H1 (cell line): ENCODE results near the gene RAB22A. TPM values are rescaled to one million over a fixed set of nuclear protein-coding genes. Genes with fewer than 3 reads are reported as not detected.

Source experiments
- CTCF ChIA-PET: fragments of 300-600 bp; sonication (Branson Sonifier 250); formaldehyde crosslinking; loops from one replicate; lab custom pipeline; 2021; ENCODE audit not compliant: partially characterized antibody; lab: Charles Lee
- POLR2A ChIA-PET: fragments of 300-600 bp; sonication (Branson Sonifier 250); formaldehyde crosslinking; loops from one replicate; lab custom pipeline; 2021; ENCODE audit warnings: inconsistent platforms; ENCODE audit not compliant: partially characterized antibody; lab: Charles Lee
- DNase-seq, 2 experiments: peaks; one replicate each; pipeline versions ENCODE4 v3.0.0 to v3.0.0-alpha.2; 2010 to 2022; ENCODE audit warnings: low spot score in 2 of 2, low read depth in 1 of 2, mixed read lengths in 1 of 2
- FAIRE-seq: peaks from 2 replicates; lab custom pipeline; 2011; peaks lifted over from hg19 to GRCh38; lab: Jason Lieb, UNC
- H2AFZ ChIP-seq: 2 replicates; pipeline ENCODE4 v1.8.1; 2012; ENCODE audit warnings: low read length, inconsistent platforms
- H2AK5ac ChIP-seq: 2 replicates; pipeline ENCODE4 v1.6.1; 2013; ENCODE audit warnings: low read depth, low read length
- H2BK120ac ChIP-seq: replicated peaks from 2 replicates; pipeline ENCODE3; 2013; ENCODE audit warnings: low read depth, low read length, inconsistent platforms
- H2BK12ac ChIP-seq: 2 replicates; pipeline ENCODE4 v1.6.1; 2013; ENCODE audit warnings: low read depth, low read length
- H2BK15ac ChIP-seq: 2 replicates; pipeline ENCODE4 v1.6.1; 2013; ENCODE audit warnings: low read length
- H2BK20ac ChIP-seq: 2 replicates; pipeline ENCODE4 v1.6.1; 2013; ENCODE audit warnings: low read length
- H2BK5ac ChIP-seq: 2 replicates; pipeline ENCODE4 v1.6.1; 2013; ENCODE audit warnings: low read depth, low read length
- H3K14ac ChIP-seq: 2 replicates; pipeline ENCODE4 v1.6.1; 2013; ENCODE audit warnings: inconsistent platforms; ENCODE audit not compliant: insufficient read length
- H3K18ac ChIP-seq: 2 replicates; pipeline ENCODE4 v1.6.1; 2013; ENCODE audit warnings: low read length; ENCODE audit errors: extremely low read depth
- H3K23ac ChIP-seq: 2 replicates; pipeline ENCODE4 v1.6.1; 2013; ENCODE audit warnings: inconsistent platforms; ENCODE audit not compliant: insufficient read length
- H3K23me2 ChIP-seq: 2 replicates; pipeline ENCODE4 v1.6.1; 2013; ENCODE audit warnings: low read depth, low read length
- H3K27ac ChIP-seq: 2 replicates; pipeline ENCODE4 v1.6.1; 2011; ENCODE audit warnings: low read depth, low read length, inconsistent platforms
- H3K27me3 ChIP-seq, 4 experiments: replicated peaks in 1 of 4; 1 replicate in 1 of 4; 2 replicates in 3 of 4; pipeline versions ENCODE4 v1.6.1 to v1.8.1; 2011 to 2013; ENCODE audit warnings: low read length in 3 of 4, mild to moderate bottlenecking in 3 of 4, inconsistent platforms in 2 of 4, mixed read lengths in 2 of 4, moderate library complexity in 1 of 4; ENCODE audit not compliant: control insufficient read depth in 3 of 4, insufficient read depth in 3 of 4; ENCODE audit errors: extremely low read depth in 1 of 4
- H3K36me3 ChIP-seq, 4 experiments: 2 replicates each; pipeline versions ENCODE4 v1.6.1 to v1.8.1; 2011 to 2013; ENCODE audit warnings: mild to moderate bottlenecking in 4 of 4, low read length in 3 of 4, moderate library complexity in 2 of 4, control low read depth in 1 of 4, inconsistent platforms in 1 of 4; ENCODE audit not compliant: insufficient read depth in 4 of 4, control insufficient read depth in 2 of 4
- H3K4ac ChIP-seq: replicated peaks from 2 replicates; pipeline ENCODE3; 2013; ENCODE audit warnings: low read length, low read depth, mixed read lengths, inconsistent platforms; ENCODE audit not compliant: insufficient read length
- H3K4me1 ChIP-seq, 4 experiments: replicated peaks in 1 of 4; 1 replicate in 1 of 4; 2 replicates in 3 of 4; pipeline versions ENCODE4 v1.6.1 to v1.8.1; 2011 to 2013; ENCODE audit warnings: low read length in 3 of 4, inconsistent platforms in 2 of 4, mixed read lengths in 1 of 4; ENCODE audit not compliant: insufficient read depth in 4 of 4, control insufficient read depth in 3 of 4
- H3K4me2 ChIP-seq, 2 experiments: 2 replicates each; pipeline versions ENCODE4 v1.6.1 to v1.8.1; 2011 to 2013; ENCODE audit warnings: low read depth in 2 of 2, low read length in 2 of 2, control low read depth in 1 of 2, inconsistent platforms in 1 of 2, mild to moderate bottlenecking in 1 of 2; ENCODE audit not compliant: insufficient read depth in 1 of 2
- H3K4me3 ChIP-seq, 4 experiments: fragments of 200-600, 300-600 bp in 1 of 4; sonication (generic), shearing (Covaris generic), sonication (Bioruptor Twin) in 1 of 4; 2 replicates each; pipeline versions ENCODE4 v1.5.1 to v1.8.1; 2011 to 2016; ENCODE audit warnings: low read length in 4 of 4, low read depth in 3 of 4, control low read depth in 2 of 4, inconsistent platforms in 2 of 4, mild to moderate bottlenecking in 2 of 4, mixed read lengths in 1 of 4, moderate library complexity in 1 of 4; ENCODE audit not compliant: insufficient read depth in 2 of 4; ENCODE audit errors: extremely low read depth in 1 of 4
- H3K56ac ChIP-seq: replicated peaks from 2 replicates; pipeline ENCODE3; 2013; ENCODE audit warnings: low read depth, mild to moderate bottlenecking, mixed read lengths, low read length, inconsistent platforms; ENCODE audit not compliant: insufficient read length
- H3K79me1 ChIP-seq: 2 replicates; pipeline ENCODE4 v1.6.1; 2013; ENCODE audit warnings: low read depth, low read length, control low read depth
- H3K79me2 ChIP-seq, 2 experiments: 2 replicates each; pipeline versions ENCODE4 v1.6.1 to v1.8.1; 2012 to 2013; ENCODE audit warnings: low read length in 2 of 2, mild to moderate bottlenecking in 2 of 2, inconsistent platforms in 1 of 2; ENCODE audit not compliant: insufficient read depth in 2 of 2, control insufficient read depth in 1 of 2
- H3K9ac ChIP-seq, 4 experiments: replicated peaks in 1 of 4; 1 replicate in 1 of 4; 2 replicates in 3 of 4; pipeline versions ENCODE4 v1.6.1 to v1.8.1; 2011 to 2013; ENCODE audit warnings: low read depth in 3 of 4, low read length in 3 of 4, control low read depth in 2 of 4, mild to moderate bottlenecking in 2 of 4, moderate library complexity in 2 of 4, inconsistent platforms in 1 of 4; ENCODE audit errors: extremely low read depth in 1 of 4
- H3K9me3 ChIP-seq, 2 experiments: 2 replicates each; pipeline versions ENCODE4 v1.6.1 to v1.8.1; 2012 to 2013; ENCODE audit warnings: mild to moderate bottlenecking in 2 of 2, moderate library complexity in 2 of 2, control low read depth in 1 of 2, inconsistent platforms in 1 of 2, low read depth in 1 of 2, low read length in 1 of 2, mixed read lengths in 1 of 2; ENCODE audit not compliant: insufficient read depth in 2 of 2
- H4K20me1 ChIP-seq, 2 experiments: replicated peaks in 1 of 2; 2 replicates each; pipeline versions ENCODE3 to v1.8.1; 2011 to 2013; ENCODE audit warnings: inconsistent platforms in 2 of 2, low read length in 2 of 2, mild to moderate bottlenecking in 1 of 2; ENCODE audit not compliant: insufficient read depth in 2 of 2, control insufficient read depth in 1 of 2
- H4K5ac ChIP-seq: 2 replicates; pipeline ENCODE4 v1.6.1; 2013; ENCODE audit warnings: low read length, low read depth, mixed read lengths, inconsistent platforms; ENCODE audit not compliant: insufficient read length
- H4K8ac ChIP-seq: 2 replicates; pipeline ENCODE4 v1.8.0; 2013; ENCODE audit warnings: mild to moderate bottlenecking, moderate library complexity, low read length, inconsistent platforms; ENCODE audit not compliant: insufficient read depth; ENCODE audit errors: extremely low read depth
- H4K91ac ChIP-seq: replicated peaks from 2 replicates; pipeline ENCODE3; 2013; ENCODE audit warnings: low read length, mixed read lengths, inconsistent platforms; ENCODE audit not compliant: insufficient read length
- JUN ChIP-seq: IDR thresholded peaks from 2 replicates; pipeline ENCODE4 v1.6.1; 2011; ENCODE audit warnings: low read depth, mild to moderate bottlenecking, improper control_type of control experiment, low read length
- KDM1A ChIP-seq: fragments of 200-600, 300-600 bp; sonication (generic); IDR thresholded peaks from 2 replicates; pipeline ENCODE4 v1.7.1; 2016; ENCODE audit warnings: mild to moderate bottlenecking, low read length, borderline replicate concordance
- MAX ChIP-seq: IDR thresholded peaks from 2 replicates; pipeline ENCODE4 v1.6.1; 2012; ENCODE audit warnings: inconsistent platforms
- SIN3A ChIP-seq, 2 experiments: IDR thresholded peaks in 1 of 2; conservative IDR thresholded peaks in 1 of 2; 2 replicates each; pipeline ENCODE4 v1.6.1; 2011 to 2012; ENCODE audit warnings: low read length in 2 of 2, improper control_type of control experiment in 1 of 2, low read depth in 1 of 2, mild to moderate bottlenecking in 1 of 2
- SIX5 ChIP-seq: IDR thresholded peaks from 2 replicates; pipeline ENCODE4 v1.6.1; 2011; ENCODE audit warnings: mild to moderate bottlenecking, low read depth, low read length
- WGBS, 2 experiments: shearing (Covaris generic) in 1 of 2; methylation state at CpG; one replicate each; pipeline versions ENCODE4 v1.1.6 to v1.1.7; 2013 to 2015; ENCODE audit warnings: low lambda C conversion rate in 2 of 2, mixed read lengths in 2 of 2, inconsistent platforms in 1 of 2, low coverage in 1 of 2, missing lambda C conversion rate in 1 of 2; ENCODE audit not compliant: insufficient replicate concordance in 2 of 2, insufficient coverage in 1 of 2, insufficient read length in 1 of 2; ENCODE audit errors: extremely low coverage in 1 of 2, missing lambda C conversion rate in 1 of 2; 5-methylcytosine and 5-hydroxymethylcytosine counted together
- polyA plus RNA-seq, 7 experiments: library from polyadenylated mRNA; depleted of rRNA in 3 of 7; stranded (reverse) in 5 of 7; unstranded in 2 of 7; fragments of >200 nt in 5 of 7; fragments of 200-250 nt in 2 of 7; gene quantifications; 1 replicate in 5 of 7; 2 replicates in 1 of 7; 4 replicates in 1 of 7; pipeline versions ENCODE4 v1.2.1 to v1.2.3, GENCODE V29; 2011 to 2013; ENCODE audit warnings: missing spikeins in 2 of 7, mixed read lengths in 2 of 7
- total RNA-seq: library from RNA; stranded (reverse); fragmentation: NEBNext Ultra II Directional; extraction: Animal tissue kit (Norgen Biotek cat#: 25700); gene quantifications from 2 replicates; pipeline ENCODE4 v1.2.1, GENCODE V29; 2021

The RAB22A gene
- total and polyA plus RNA-seq, 2 of the 8 experiments (the other 6 are each of a cell fraction or from before 2014, with no cell fraction given) = 3.1 to 6.6 TPM

- Histone ChIP-seq H3K4ac (no peak overlapping the region), H3K14ac (no peak overlapping the region), H2BK20ac (no peak overlapping the region), H3K4me2 (no peak overlapping the region), H3K27ac (no peak overlapping the region), H3K4me3 (no peak overlapping the region), H3K23me2 (no peaks in the 10 kb centered on the region; the same call in 1 of the 2 replicates), H2BK120ac (no peak overlapping the region), H4K20me1 (peaks cover 2 to 4% of the 10 kb centered on the region in 2 experiments), H2BK15ac (no peak overlapping the region), H3K18ac (no peak overlapping the region), H2AFZ (no peak overlapping the region), H4K91ac (no peak overlapping the region), H3K36me3 (no peaks in the 10 kb centered on the region)
- CTCF ChIA-PET = no interaction called here
- 81% methylated on average over 4 of the region's 4 CpGs; no CpG with 5 or more reads in 1 of the 2 experiments for WGBS, 2 experiments
- no peak for DNase-seq
- no peak for FAIRE-seq
- TF ChIP-seq MAX = no peak
- no peak for TF ChIP-seq SIN3A (conservative IDR thresholded peaks at IDR 0.05 in 1 of 2, IDR thresholded peaks at IDR 0.05 in 1 of 2; ENCODE audit: low read depth in 1 of 2, low read length in 2 of 2)
- TF ChIP-seq JUN = no peak
- no peak for TF ChIP-seq KDM1A
- no peak for TF ChIP-seq SIX5
- TF ChIP-seq, all 59 proteins: peak for 0
- no peaks in the 10 kb centered on the region for H3K9me3 ChIP-seq
- H3K4me1 ChIP-seq = peaks cover 0 to 4% (median 3%) of the 10 kb centered on the region in 4 experiments; a peak in 3 of 7 replicates
- no peak overlapping the region for H3K23ac ChIP-seq
- H3K79me1 ChIP-seq = peaks cover 6% of the 10 kb centered on the region; the same call in 1 of the 2 replicates
- H3K56ac ChIP-seq = no peak overlapping the region
- H2AK5ac ChIP-seq = no peak overlapping the region
- H3K27me3 ChIP-seq = no peaks in the 10 kb centered on the region
- H2BK12ac ChIP-seq = no peak overlapping the region
- H3K9ac ChIP-seq = no peak overlapping the region
- POLR2A ChIA-PET = interaction anchor here (1.0 kb wide), 1 partner anchor 117 kb away, joined by 3 read pairs; no protein-coding TSS in a partner anchor
- peaks cover 10 to 97% of the 10 kb centered on the region in 2 experiments for H3K79me2 ChIP-seq
- H4K5ac ChIP-seq = no peak overlapping the region
- H4K8ac ChIP-seq = no peak overlapping the region
- H2BK5ac ChIP-seq = no peak overlapping the region
Measured at GRCh38 chr20:58407201-58407873, 97.8 kb downstream of the RAB22A start.
